Glomerular endothelial cell (primary cell): ENCODE measurements around the gene TRIM66. TPM values are rescaled to one million over a fixed set of nuclear protein-coding genes. Genes with fewer than 3 reads are reported as not detected.

Source experiments
- DNase-seq: peaks from one replicate; pipeline ENCODE4 v3.0.0-alpha.2; 2011; ENCODE audit warnings: low read depth, low spot score; ENCODE audit errors: extremely low read depth
- total RNA-seq: library from RNA; depleted of rRNA; stranded (reverse); fragments of >200 nt; gene quantifications from 2 replicates; pipeline ENCODE4 v1.2.3, GENCODE V29; 2015

TRIM66 gene
- total RNA-seq, 1 donor from 2014 or later, result 4.0 TPM

DNA sequence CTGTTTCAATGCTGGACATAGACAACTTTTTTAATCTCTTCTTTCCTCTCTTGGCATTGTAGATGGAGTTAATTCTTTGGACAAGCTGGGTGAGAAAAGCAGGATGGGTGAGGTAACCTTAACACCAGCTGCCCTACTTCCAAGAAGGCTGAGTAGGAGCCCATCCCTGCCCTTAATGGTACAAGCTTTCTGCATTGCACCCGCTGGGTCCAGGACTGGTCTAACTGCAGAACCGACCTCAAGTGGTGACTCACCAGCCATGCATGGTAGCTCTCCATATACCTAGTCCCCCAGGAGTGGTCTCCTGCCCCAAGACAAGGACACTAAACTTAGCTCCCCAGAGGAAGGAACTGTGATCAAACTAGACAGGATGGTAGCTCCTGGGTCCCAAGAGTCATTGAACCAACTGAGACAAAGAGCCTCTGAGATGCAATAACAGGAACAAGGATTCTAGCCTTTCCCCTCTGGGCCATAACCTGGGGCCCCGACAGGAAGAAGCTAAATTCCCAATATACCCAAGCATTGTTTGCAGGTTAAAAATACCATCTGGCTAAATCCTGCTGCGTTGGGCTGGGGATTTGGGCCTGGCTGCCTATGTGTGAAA lies 32.3 kb upstream of the TRIM66 start:
- DNase-seq, result no peak

DNA sequence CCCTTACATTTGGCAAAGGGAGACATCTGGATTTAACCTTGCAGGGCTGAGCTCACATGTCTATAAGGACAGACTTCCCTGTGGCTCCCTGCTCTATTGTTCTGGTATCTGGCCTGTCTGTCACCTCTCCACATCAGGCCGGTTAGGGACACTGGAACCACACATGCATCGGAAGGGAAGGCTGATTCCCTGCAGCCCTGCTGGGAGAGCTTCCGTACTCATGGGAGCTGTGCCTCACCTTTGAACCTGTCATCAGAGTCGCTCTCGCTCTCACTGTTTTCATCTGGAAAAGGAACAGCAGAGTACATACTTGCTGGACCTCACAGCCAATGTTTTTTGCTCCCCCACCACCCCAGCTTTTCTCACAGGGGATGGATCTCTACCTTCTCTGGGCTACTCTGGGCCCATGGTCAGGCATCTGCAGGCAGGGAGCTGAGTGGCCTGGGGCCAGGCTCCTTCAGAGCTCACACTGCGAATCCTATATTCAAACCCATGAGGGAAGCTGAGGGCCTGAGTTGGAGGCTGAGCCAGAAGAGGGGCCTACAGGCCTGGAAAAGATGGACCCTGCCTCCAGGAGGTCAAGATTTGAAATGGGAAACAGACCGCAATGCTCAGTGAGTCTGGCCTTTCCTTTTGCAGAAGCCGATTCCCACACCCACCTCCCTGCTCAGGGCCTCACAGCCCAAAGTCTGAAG lies 31.4 kb upstream of the TRIM66 start:
- no peak for DNase-seq

- no peak for DNase-seq
These were observed 30.0 kb upstream of the TRIM66 start for GRCh38 chr11:8712506-8712905.

DNA sequence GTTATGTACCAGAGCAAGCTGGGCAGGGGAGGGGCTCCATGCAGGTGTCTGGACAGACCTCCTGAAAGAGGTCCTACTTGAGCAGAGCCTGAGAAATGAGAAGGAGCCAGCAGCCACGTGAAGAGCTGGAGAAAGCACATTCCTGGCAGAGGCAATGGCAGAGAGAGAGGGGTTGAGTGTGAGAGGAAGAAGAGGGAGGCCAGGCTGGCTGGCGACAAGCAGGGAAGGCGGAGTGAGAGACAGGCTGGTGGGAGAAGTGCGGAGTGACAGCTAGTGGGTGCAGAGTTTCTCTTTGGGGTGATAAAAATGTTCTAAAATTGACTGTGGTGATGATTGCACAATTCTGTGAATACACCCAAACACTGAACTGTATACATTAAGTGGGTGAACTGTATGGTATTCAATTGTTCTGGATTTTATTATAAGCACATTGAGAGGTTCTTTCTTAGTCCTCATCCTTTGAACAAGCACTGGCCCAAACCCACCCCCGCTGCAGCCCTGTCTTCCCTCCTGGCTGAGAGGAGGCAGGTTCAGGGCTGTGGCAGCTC lies 29.5 kb upstream of the TRIM66 start:
- DNase-seq, result no peak

DNA sequence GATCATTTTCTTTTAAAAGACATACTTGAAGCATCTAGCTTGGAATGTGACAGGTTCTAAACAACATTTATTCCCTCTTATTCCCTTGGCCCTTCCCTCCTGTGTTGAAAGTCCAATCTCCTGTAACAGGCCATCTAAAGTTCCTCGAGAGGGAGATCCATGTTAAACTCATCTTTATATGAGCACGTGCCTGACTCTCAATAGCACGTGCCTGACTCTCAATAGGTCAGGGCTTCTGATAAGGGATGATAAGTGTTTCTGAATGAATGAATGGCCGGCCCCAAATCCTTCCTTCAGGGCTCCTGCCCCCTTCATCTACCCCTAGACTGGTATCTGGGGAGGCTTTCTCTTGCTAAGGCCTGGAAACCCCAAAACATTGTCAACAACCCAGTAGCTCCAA lies 27.3 kb upstream of the TRIM66 start:
- no peak for DNase-seq

GRCh38 chr11:8709002-8709672 lies 26.7 kb upstream of the TRIM66 start:
- DNase-seq, result no peak

- no peak for DNase-seq
These were observed 25.2 kb upstream of the TRIM66 start for GRCh38 chr11:8707541-8708191.

DNA sequence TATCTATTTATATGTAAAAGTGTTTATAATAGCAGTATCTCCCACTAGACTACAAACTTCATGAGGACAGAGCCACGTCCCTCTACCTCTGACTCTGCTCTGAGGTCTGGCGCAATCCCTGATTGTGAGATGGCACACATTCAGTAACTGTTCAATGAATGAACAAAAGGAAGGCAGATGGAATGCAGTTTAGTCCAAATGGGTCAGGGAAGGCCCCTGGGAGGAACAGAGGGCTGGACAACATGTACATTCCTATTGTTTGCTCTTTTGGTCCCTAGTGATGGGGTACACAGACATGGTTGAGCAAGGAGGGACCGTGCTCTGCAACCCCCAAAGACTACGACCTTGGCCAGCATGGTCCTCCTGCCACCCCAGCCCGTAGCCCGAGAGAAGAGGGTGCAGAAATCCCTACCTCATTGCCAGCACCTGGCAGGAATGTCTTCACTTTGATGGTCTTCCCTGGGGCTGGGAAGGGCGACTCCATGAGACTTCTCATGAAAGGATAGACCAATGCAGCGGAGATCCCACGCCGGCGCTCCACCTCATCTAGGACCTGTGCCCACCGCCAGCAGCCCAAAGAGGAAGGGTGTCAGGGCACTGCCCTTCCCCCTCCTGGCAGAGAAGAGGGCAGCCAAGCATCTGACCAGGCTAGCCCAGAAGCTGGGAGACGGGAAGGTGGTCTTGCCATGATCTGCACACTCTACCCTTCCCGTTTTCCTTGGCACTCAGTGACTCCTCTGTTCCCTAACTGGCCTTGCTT lies 24.4 kb upstream of the TRIM66 start:
- DNase-seq, result no peak

GRCh38 chr11:8705146-8705545 lies 22.7 kb upstream of the TRIM66 start:
- DNase-seq, result no peak

DNA sequence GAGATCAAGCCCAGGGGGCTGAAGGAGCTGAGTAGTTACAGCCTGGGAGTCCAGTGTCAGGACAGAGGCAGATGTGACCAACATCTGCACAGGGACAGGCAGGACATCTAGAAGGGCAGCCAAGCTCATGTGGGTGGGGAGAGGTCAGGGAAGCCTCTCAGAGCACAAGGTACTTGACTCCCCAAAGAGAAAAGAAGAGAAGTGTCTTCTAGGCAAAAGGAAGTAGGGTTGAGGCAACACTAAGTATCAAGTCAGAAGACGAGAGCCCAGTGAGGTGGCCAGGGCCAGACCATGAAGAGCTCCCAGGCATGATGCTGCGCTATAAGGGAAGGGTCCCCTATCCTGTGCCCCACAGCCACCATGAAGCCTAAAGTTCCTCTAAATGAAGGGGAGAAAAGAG lies 21.7 kb upstream of the TRIM66 start:
- no peak for DNase-seq

- DNase-seq, result no peak
These were observed 20.1 kb upstream of the TRIM66 start for GRCh38 chr11:8702598-8702915.

- no peak for DNase-seq
These were observed 19.6 kb upstream of the TRIM66 start for GRCh38 chr11:8701891-8702597.

GRCh38 chr11:8699903-8700302 lies 17.4 kb upstream of the TRIM66 start:
- no peak for DNase-seq

DNA sequence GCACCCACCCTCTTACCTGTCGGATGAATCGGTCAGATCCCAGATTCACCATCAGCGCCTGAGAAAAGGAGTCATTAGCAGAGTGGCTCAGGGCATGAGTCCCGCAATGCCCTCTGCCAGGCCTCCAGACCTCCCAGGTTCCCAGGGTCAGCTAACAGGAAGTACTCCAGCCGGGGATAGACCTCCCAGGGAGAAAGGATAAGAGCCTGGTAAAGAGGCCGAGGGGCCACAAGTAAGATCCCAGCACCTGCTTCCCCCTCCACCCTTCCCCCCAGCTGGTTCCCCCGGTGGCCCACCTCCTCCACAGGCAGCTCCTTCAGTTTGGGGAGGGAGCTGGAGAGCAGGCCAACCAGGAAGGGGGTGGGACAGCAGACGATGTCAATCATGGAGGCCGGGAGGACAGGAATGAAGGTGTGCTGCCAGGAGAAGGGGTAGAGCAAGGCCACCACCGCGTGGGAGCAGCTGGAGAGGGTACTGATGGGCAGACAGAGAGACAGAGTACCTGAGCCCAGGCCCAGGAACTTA lies 16.5 kb upstream of the TRIM66 start:
- DNase-seq, result no peak

DNA sequence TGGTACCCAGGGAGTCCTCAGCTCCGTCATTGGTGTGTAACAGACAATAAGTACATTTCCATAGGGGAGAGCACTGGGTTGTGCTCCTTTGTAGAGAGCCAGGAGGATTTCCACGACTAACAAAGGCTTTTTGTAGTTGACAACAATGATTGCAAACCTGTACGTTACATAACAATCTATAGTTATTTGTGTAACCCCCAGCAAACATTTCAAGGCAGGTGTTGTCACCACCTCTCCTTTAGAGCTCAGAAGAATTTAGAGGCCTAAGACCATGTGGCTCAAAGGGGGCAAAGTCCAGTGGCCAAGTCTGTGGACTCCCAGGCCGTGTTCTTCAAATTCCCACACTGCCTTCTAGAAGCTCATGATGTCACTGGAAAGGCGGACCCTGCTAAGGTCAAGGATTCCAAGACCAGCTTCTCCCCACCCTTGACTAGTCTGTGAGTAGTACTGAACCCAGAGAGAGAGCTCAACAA lies 15.9 kb upstream of the TRIM66 start:
- no peak for DNase-seq

DNA sequence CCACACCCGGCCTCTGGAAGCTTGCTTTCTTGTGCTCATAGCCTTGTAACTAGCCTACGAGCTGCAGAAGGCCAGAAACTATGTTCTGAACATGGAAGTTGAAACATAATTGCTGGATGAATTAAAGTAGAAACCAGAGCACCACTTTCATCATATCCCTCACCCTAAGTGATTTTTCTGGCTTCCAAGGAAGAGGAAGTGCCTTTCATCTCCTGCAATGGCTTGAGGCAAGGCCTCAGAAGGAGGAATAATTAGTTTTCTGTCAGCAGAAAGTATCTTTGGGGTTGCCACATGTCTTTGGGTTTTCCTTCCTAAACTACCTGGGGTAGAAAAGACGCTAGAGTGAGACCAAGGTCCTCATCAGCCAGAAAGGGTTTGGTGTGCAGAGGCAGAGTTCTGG lies 14.6 kb upstream of the TRIM66 start:
- no peak for DNase-seq

GRCh38 chr11:8694137-8694536 lies 11.7 kb upstream of the TRIM66 start:
- no peak for DNase-seq

GRCh38 chr11:8693555-8693954 lies 11.1 kb upstream of the TRIM66 start:
- DNase-seq, result no peak

GRCh38 chr11:8693010-8693551 lies 10.6 kb upstream of the TRIM66 start:
- DNase-seq, result no peak

- no peak for DNase-seq
These were observed 10.0 kb upstream of the TRIM66 start for GRCh38 chr11:8692417-8692816.
